ENCODE results near the gene GRIA4.

GRIA4 gene

DNA sequence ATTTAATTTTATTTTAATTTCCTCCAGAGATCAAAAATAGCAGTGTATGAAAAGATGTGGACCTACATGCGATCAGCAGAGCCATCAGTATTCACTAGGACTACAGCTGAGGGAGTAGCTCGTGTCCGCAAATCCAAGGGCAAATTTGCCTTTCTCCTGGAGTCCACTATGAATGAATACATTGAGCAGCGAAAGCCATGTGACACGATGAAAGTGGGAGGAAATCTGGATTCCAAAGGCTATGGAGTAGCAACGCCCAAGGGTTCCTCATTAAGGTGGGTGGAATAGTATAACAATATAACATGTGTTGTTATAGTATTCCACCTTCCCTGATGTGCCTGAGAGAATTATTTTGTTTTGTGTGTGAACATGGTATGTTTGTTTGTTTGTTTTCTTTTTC lies 323.8 kb downstream of the GRIA4 start:
- no peak for TF ChIP-seq MAX (IDR thresholded peaks at IDR 0.05; ENCODE audit: low read depth, low read length)
- TF ChIP-seq POLR2A (IDR thresholded peaks at IDR 0.05; ENCODE audit: extremely low read depth, insufficient read length): no peak
- TF ChIP-seq MYC (IDR thresholded peaks at IDR 0.05; ENCODE audit: low read depth, low read length): no peak
- TF ChIP-seq CTCF (IDR thresholded peaks at IDR 0.05; ENCODE audit: low read depth, low read length): no peak
- no peak overlapping the region for H3K4me3 ChIP-seq (ENCODE audit: low read depth, low read length)
- no peak for DNase-seq (ENCODE audit: low read depth)

DNA sequence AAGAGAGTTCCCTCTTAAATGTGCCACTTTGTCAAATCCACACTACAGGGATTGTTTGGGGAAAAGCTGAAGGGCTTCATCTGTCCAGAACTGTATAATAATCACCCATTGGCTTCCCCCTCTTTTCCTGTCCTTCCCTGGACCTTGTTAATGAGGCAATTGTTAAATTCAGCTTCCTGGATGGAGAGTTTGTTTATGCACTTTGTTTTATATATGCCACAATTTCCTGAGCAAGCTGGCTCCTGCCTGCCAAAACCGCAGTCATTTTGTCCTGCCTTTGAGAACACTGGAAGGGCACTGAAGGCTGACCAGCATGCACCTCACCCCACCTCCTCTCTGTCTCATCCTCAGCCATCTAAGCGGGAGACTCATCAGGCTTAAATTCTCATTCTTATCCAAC lies 325.9 kb downstream of the GRIA4 start:
- no peak for TF ChIP-seq POLR2A (IDR thresholded peaks at IDR 0.05; ENCODE audit: extremely low read depth, insufficient read length)
- TF ChIP-seq MYC (IDR thresholded peaks at IDR 0.05; ENCODE audit: low read depth, low read length): no peak
- TF ChIP-seq MAX (IDR thresholded peaks at IDR 0.05; ENCODE audit: low read depth, low read length): no peak
- TF ChIP-seq CTCF (IDR thresholded peaks at IDR 0.05; ENCODE audit: low read depth, low read length): no peak
- DNase-seq (ENCODE audit: low read depth): no peak
- no peak overlapping the region for H3K4me3 ChIP-seq (ENCODE audit: low read depth, low read length)

GRCh38 chr11:105937331-105937730 lies 327.5 kb downstream of the GRIA4 start:
- TF ChIP-seq POLR2A (IDR thresholded peaks at IDR 0.05; ENCODE audit: extremely low read depth, insufficient read length) (no peak), CTCF (IDR thresholded peaks at IDR 0.05; ENCODE audit: low read depth, low read length) (no peak), MAX (IDR thresholded peaks at IDR 0.05; ENCODE audit: low read depth, low read length) (no peak), MYC (IDR thresholded peaks at IDR 0.05; ENCODE audit: low read depth, low read length) (no peak)
- no peak for DNase-seq (ENCODE audit: low read depth)
- H3K4me3 ChIP-seq (ENCODE audit: low read depth, low read length): no peak overlapping the region

DNA sequence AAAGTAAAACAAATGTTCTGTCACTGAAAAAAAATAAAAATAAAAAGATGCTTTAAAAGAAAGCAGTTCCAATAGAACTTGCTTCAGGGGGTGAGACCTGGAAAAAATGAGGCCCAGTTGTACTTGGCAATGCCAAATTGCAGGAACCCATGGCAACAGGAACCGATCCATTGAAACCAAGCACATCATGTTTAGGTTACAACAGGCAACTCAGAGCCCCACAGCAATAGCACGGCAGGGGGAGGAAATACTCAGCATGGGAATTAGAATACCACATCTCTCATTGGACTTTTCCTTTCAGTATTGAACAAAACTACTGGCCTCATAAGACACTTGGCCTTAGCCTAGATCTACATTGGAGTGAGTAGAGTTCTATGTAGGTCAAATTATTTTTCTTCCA lies 327.9 kb downstream of the GRIA4 start:
- no peak for TF ChIP-seq CTCF (IDR thresholded peaks at IDR 0.05; ENCODE audit: low read depth, low read length)
- TF ChIP-seq MAX (IDR thresholded peaks at IDR 0.05; ENCODE audit: low read depth, low read length): no peak
- TF ChIP-seq POLR2A (IDR thresholded peaks at IDR 0.05; ENCODE audit: extremely low read depth, insufficient read length): no peak
- TF ChIP-seq MYC (IDR thresholded peaks at IDR 0.05; ENCODE audit: low read depth, low read length): no peak
- no peak overlapping the region for H3K4me3 ChIP-seq (ENCODE audit: low read depth, low read length)
- no peak for DNase-seq (ENCODE audit: low read depth)

DNA sequence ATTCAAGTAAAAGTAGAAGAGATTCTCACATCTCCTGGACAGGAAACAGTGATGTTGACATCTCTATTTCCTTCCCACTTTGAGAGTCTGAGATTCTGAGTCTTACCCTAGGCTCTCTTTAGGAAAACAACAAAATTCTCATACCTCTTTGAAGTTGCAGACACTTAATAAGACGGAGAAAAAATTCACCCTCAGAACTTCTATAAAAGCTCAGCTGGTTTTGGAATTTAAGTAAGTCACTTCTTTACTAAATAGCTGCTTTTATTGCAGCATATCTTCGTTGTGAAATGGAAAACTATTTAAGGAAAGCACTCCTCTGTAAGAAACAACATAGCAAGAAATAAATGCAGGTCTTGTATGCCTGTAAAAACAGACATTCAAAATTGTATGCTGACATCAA lies 333.0 kb downstream of the GRIA4 start:
- no peak overlapping the region for H3K4me3 ChIP-seq (ENCODE audit: low read depth, low read length)
- no peak for DNase-seq (ENCODE audit: low read depth)
- no peak for TF ChIP-seq MYC (IDR thresholded peaks at IDR 0.05; ENCODE audit: low read depth, low read length)
- no peak for TF ChIP-seq CTCF (IDR thresholded peaks at IDR 0.05; ENCODE audit: low read depth, low read length)
- TF ChIP-seq MAX (IDR thresholded peaks at IDR 0.05; ENCODE audit: low read depth, low read length): no peak
- no peak for TF ChIP-seq POLR2A (IDR thresholded peaks at IDR 0.05; ENCODE audit: extremely low read depth, insufficient read length)

All from NB4 (cell line).